Measurements from ENCODE around the gene ZMIZ1. TPM values are rescaled to one million over a fixed set of nuclear protein-coding genes. Genes with fewer than 3 reads are reported as not detected.

The ZMIZ1 gene
- total RNA-seq, 4 donors from 2014 or later, result 65.5 to 88.2 (median 69.3) TPM

DNA sequence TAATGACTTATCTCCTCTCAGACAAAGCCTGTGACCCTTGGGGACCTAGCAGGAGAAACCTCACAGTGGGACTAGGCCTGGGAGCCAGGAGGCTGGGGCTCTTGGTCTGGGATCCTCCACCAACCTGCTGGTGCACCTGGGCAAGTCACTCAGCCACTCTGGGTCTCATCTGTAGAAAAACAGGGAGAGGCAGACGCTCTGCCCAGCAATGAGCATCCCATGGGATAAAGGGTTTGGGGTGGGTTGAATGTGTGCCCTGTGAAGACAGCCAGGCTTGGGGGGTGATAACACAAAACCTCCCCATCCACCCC, 81.6 kb downstream of the ZMIZ1 start:
- no peak overlapping the region for H3K4me3 ChIP-seq
- TF ChIP-seq EP300 (IDR thresholded peaks at IDR 0.05), result no peak
- no peak for TF ChIP-seq POLR2A (IDR thresholded peaks at IDR 0.05)
- TF ChIP-seq, protein P1, sequence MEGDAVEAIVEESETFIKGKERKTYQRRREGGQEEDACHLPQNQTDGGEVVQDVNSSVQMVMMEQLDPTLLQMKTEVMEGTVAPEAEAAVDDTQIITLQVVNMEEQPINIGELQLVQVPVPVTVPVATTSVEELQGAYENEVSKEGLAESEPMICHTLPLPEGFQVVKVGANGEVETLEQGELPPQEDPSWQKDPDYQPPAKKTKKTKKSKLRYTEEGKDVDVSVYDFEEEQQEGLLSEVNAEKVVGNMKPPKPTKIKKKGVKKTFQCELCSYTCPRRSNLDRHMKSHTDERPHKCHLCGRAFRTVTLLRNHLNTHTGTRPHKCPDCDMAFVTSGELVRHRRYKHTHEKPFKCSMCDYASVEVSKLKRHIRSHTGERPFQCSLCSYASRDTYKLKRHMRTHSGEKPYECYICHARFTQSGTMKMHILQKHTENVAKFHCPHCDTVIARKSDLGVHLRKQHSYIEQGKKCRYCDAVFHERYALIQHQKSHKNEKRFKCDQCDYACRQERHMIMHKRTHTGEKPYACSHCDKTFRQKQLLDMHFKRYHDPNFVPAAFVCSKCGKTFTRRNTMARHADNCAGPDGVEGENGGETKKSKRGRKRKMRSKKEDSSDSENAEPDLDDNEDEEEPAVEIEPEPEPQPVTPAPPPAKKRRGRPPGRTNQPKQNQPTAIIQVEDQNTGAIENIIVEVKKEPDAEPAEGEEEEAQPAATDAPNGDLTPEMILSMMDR (IDR thresholded peaks at IDR 0.05), result no peak
- H3K36me3 ChIP-seq, result no peaks in the 10 kb centered on the region
- H3K27me3 ChIP-seq, result no peaks in the 10 kb centered on the region
- H3K4me1 ChIP-seq, result peaks cover 22 to 100% (median 97%) of the 10 kb centered on the region in 4 donors
- H3K9me3 ChIP-seq, result no peaks in the 10 kb centered on the region
- DNase-seq (ENCODE audit: low spot score in 2 of 2), result no peak
- peak overlapping the region; percentile 77 to 97 (median 86) for H3K27ac ChIP-seq
- WGBS, 2 donors, result 75 to 88% methylated on average over 1 of the region's 1 CpG

GRCh38 chr10:79152423-79152817, 83.7 kb downstream of the ZMIZ1 start:
- no peak for DNase-seq (ENCODE audit: low spot score in 2 of 2)

DNA sequence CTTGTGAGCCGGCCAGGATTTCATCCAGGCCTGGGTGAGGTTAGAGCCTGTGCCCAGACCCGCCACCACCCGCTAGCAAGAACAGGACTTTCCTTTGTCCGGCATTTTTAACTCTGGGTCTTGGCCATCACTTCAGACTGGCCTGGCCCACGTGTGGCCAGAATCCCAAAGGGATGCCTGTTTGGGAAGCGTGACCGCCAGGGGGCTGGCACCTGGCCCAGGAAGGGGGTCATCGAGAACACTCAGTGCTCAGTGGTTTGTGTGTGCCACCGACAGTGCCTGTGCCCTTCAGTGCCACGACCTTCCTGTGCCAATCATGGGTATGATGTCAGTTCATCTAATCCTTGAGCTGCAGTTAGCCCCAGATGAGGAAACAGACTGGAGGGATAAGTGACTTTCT, 85.0 kb downstream of the ZMIZ1 start:
- H3K27me3 ChIP-seq, result no peaks in the 10 kb centered on the region
- peaks cover 12 to 100% (median 90%) of the 10 kb centered on the region in 4 donors for H3K4me1 ChIP-seq
- no peaks in the 10 kb centered on the region for H3K36me3 ChIP-seq
- H3K4me3 ChIP-seq, result no peak overlapping the region
- 39 to 47% methylated on average over 8 to 10 of the region's 10 CpGs for WGBS, 2 donors
- no peaks in the 10 kb centered on the region for H3K9me3 ChIP-seq
- H3K27ac ChIP-seq, result peak overlapping the region; percentile 11 to 97 (median 86)
- no peak for DNase-seq (ENCODE audit: low spot score in 2 of 2)
- TF ChIP-seq EP300 (IDR thresholded peaks at IDR 0.05), result peak; percentile 41 to 92
- TF ChIP-seq, protein P1 (IDR thresholded peaks at IDR 0.05), result peak in 2 of 5 experiments; percentile 26 to 57
- TF ChIP-seq POLR2A (IDR thresholded peaks at IDR 0.05), result no peak

More at GRCh38 chr10:79152423-79152817, 83.7 kb downstream of the ZMIZ1 start:
- Histone ChIP-seq H3K27ac (peak overlapping the region; percentile 77 to 97 (median 86)), H3K27me3 (no peaks in the 10 kb centered on the region), H3K4me3 (no peak overlapping the region), H3K36me3 (no peaks in the 10 kb centered on the region), H3K4me1 (peaks cover 12 to 100% (median 90%) of the 10 kb centered on the region in 4 donors), H3K9me3 (no peaks in the 10 kb centered on the region)
- WGBS, 2 donors, result 72 to 88% methylated on average over 7 of the region's 7 CpGs
- no peak for TF ChIP-seq EP300 (IDR thresholded peaks at IDR 0.05)
- TF ChIP-seq POLR2A (IDR thresholded peaks at IDR 0.05), result no peak
- TF ChIP-seq, protein P1 (IDR thresholded peaks at IDR 0.05), result no peak

GRCh38 chr10:79155301-79156081, 86.7 kb downstream of the ZMIZ1 start:
- WGBS, 2 donors, result 61 to 64% methylated on average over 11 to 14 of the region's 14 CpGs
- Histone ChIP-seq H3K27me3 (no peaks in the 10 kb centered on the region), H3K4me1 (peaks cover 0 to 100% (median 90%) of the 10 kb centered on the region in 4 donors), H3K36me3 (no peaks in the 10 kb centered on the region), H3K4me3 (no peak overlapping the region), H3K9me3 (no peaks in the 10 kb centered on the region), H3K27ac (peak overlapping the region in 3 of 4 donors; percentile 41 to 97 (median 91))
- TF ChIP-seq POLR2A (IDR thresholded peaks at IDR 0.05) (no peak), EP300 (IDR thresholded peaks at IDR 0.05) (peak in 1 of 2 donors; percentile 47)
- TF ChIP-seq, protein P1 (IDR thresholded peaks at IDR 0.05), result peak in 1 of 5 experiments; percentile 6
- no peak for DNase-seq (ENCODE audit: low spot score in 2 of 2)
